Mesenchymal stem cell (in vitro differentiated cells and primary cell): ENCODE results near the gene ALDH4A1.

Experiments
- DNase-seq: peaks from one replicate; pipeline ENCODE4 v3.0.0-alpha.2; 2013
- H2AFZ ChIP-seq: one replicate; pipeline ENCODE4 v1.6.1; 2013; ENCODE audit warnings: low read depth, mild to moderate bottlenecking, control low read depth, inconsistent platforms, low read length, moderate library complexity
- H2AK5ac ChIP-seq: 2 replicates; pipeline ENCODE4 v1.6.1; 2013; ENCODE audit warnings: low read length, moderate library complexity, mild to moderate bottlenecking, inconsistent platforms; ENCODE audit not compliant: severe bottlenecking
- H2BK120ac ChIP-seq: one replicate; pipeline ENCODE4 v1.6.1; 2013; ENCODE audit warnings: low read depth, mild to moderate bottlenecking, inconsistent platforms, low read length, moderate library complexity
- H2BK12ac ChIP-seq, 2 experiments: one replicate each; pipeline ENCODE4 v1.6.1; 2013; ENCODE audit warnings: inconsistent platforms in 2 of 2, low read length in 2 of 2, mild to moderate bottlenecking in 2 of 2, moderate library complexity in 2 of 2, control low read depth in 1 of 2
- H2BK15ac ChIP-seq: one replicate; pipeline ENCODE4 v1.6.1; 2013; ENCODE audit warnings: mild to moderate bottlenecking, low read depth, inconsistent platforms; ENCODE audit not compliant: poor library complexity, severe bottlenecking
- H2BK5ac ChIP-seq: 2 replicates; pipeline ENCODE4 v1.6.1; 2013; ENCODE audit warnings: low read depth, mild to moderate bottlenecking, low read length, control low read depth, inconsistent platforms; ENCODE audit not compliant: poor library complexity, severe bottlenecking
- H3K14ac ChIP-seq, 2 experiments: one replicate each; pipeline ENCODE4 v1.6.1; 2013; ENCODE audit warnings: inconsistent platforms in 2 of 2, low read length in 2 of 2, control low read depth in 1 of 2, mild to moderate bottlenecking in 1 of 2, moderate library complexity in 1 of 2
- H3K18ac ChIP-seq, 2 experiments: one replicate each; pipeline ENCODE4 v1.6.1; 2013; ENCODE audit warnings: inconsistent platforms in 2 of 2, low read length in 2 of 2, control low read depth in 1 of 2, low read depth in 1 of 2, mild to moderate bottlenecking in 1 of 2
- H3K23ac ChIP-seq, 2 experiments: one replicate each; pipeline ENCODE4 v1.6.1; 2013; ENCODE audit warnings: inconsistent platforms in 2 of 2, low read length in 2 of 2, mild to moderate bottlenecking in 2 of 2, moderate library complexity in 2 of 2, control low read depth in 1 of 2
- H3K27ac ChIP-seq: 2 replicates; pipeline ENCODE4 v1.5.1; 2013; ENCODE audit warnings: mild to moderate bottlenecking, moderate library complexity, low read length, control low read depth, inconsistent platforms; ENCODE audit not compliant: poor library complexity, severe bottlenecking
- H3K27me3 ChIP-seq, 2 experiments: 2 replicates each; pipeline versions ENCODE4 v1.6.1 to v1.7.0; 2013; ENCODE audit warnings: low read length in 2 of 2, mild to moderate bottlenecking in 2 of 2, moderate library complexity in 2 of 2, control low read depth in 1 of 2, inconsistent platforms in 1 of 2; ENCODE audit not compliant: control insufficient read depth in 1 of 2, insufficient read depth in 1 of 2
- H3K36me3 ChIP-seq, 2 experiments: 2 replicates each; pipeline versions ENCODE4 v1.6.1 to v1.7.0; 2013; ENCODE audit warnings: low read length in 2 of 2, control low read depth in 1 of 2, inconsistent platforms in 1 of 2, low read depth in 1 of 2, mild to moderate bottlenecking in 1 of 2; ENCODE audit not compliant: insufficient read depth in 2 of 2, control insufficient read depth in 1 of 2
- H3K4ac ChIP-seq, 2 experiments: one replicate each; pipeline ENCODE4 v1.6.1; 2013; ENCODE audit warnings: inconsistent platforms in 2 of 2, low read length in 2 of 2, mild to moderate bottlenecking in 2 of 2, moderate library complexity in 2 of 2, control low read depth in 1 of 2, low read depth in 1 of 2
- H3K4me1 ChIP-seq: 2 replicates; pipeline ENCODE4 v1.6.1; 2013; ENCODE audit warnings: low read depth, low read length, control low read depth; ENCODE audit not compliant: control insufficient read depth, insufficient read depth
- H3K4me2 ChIP-seq: 2 replicates; pipeline ENCODE4 v1.6.1; 2013; ENCODE audit warnings: low read length, mild to moderate bottlenecking, inconsistent platforms; ENCODE audit not compliant: poor library complexity, severe bottlenecking
- H3K4me3 ChIP-seq, 2 experiments: 2 replicates each; pipeline versions ENCODE4 v1.5.1 to v1.7.0; 2013; ENCODE audit warnings: low read length in 2 of 2, mild to moderate bottlenecking in 2 of 2, control low read depth in 1 of 2, low read depth in 1 of 2; ENCODE audit not compliant: insufficient read depth in 1 of 2
- H3K79me1 ChIP-seq: replicated peaks from 2 replicates; pipeline ENCODE4 v1.6.1; 2013; ENCODE audit warnings: mild to moderate bottlenecking, control low read depth, low read length, inconsistent platforms; ENCODE audit not compliant: poor library complexity, severe bottlenecking
- H3K9ac ChIP-seq: 2 replicates; pipeline ENCODE4 v1.7.0; 2013; ENCODE audit warnings: mild to moderate bottlenecking, low read length, moderate library complexity
- H3K9me3 ChIP-seq: 2 replicates; pipeline ENCODE4 v1.7.0; 2013; ENCODE audit warnings: mild to moderate bottlenecking, low read length; ENCODE audit not compliant: control insufficient read depth
- H4K8ac ChIP-seq: one replicate; pipeline ENCODE4 v1.6.1; 2013; ENCODE audit warnings: inconsistent platforms, mild to moderate bottlenecking, low read length, moderate library complexity
- H4K91ac ChIP-seq: one replicate; pipeline ENCODE4 v1.6.1; 2013; ENCODE audit warnings: mild to moderate bottlenecking, low read length, inconsistent platforms
- WGBS: methylation state at CpG from one replicate; pipeline ENCODE4 v1.1.7; 2013; ENCODE audit warnings: mixed read lengths; 5-methylcytosine and 5-hydroxymethylcytosine counted together

ALDH4A1 gene

DNA sequence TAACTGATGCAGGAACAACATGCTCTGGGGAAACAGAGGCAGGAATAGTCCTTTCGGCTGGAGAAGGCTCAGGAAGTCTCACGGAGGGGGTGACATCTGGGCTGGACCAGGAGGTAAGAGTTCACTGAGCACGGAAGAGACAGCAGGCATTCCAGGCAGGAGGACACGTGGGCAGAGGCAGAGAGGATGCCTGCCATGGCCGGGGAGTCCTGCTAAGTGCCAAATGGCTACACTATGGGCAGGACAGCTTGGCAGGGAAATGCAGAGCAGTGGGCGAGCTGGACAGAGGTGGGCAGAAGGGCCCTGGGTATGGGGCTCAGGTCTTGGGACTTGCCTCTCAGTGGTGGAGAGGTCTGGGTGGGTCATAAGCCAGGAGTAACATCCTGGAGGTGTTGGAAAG lies 17.6 kb downstream of the ALDH4A1 start:
- no peaks in the 10 kb centered on the region for H3K27me3 ChIP-seq
- no peak overlapping the region for H2AFZ ChIP-seq
- H3K4ac ChIP-seq = no peak overlapping the region
- H4K91ac ChIP-seq = no peak overlapping the region
- H3K79me1 ChIP-seq = no peaks in the 10 kb centered on the region
- H3K4me1 ChIP-seq = peaks cover 12% of the 10 kb centered on the region
- no peak overlapping the region for H3K14ac ChIP-seq
- no peaks in the 10 kb centered on the region for H3K9me3 ChIP-seq
- H2AK5ac ChIP-seq = no peak overlapping the region
- no peak overlapping the region for H2BK15ac ChIP-seq
- no peak overlapping the region for H3K4me2 ChIP-seq
- no peak overlapping the region for H3K23ac ChIP-seq
- no peak overlapping the region for H3K9ac ChIP-seq
- DNase-seq = no peak
- WGBS = 84% methylated on average over 6 of the region's 6 CpGs
- H2BK120ac ChIP-seq = no peak overlapping the region
- H3K18ac ChIP-seq = no peak overlapping the region
- H4K8ac ChIP-seq = no peak overlapping the region
- H2BK5ac ChIP-seq = no peak overlapping the region
- H3K36me3 ChIP-seq = peaks cover 6 to 54% of the 10 kb centered on the region in 2 experiments
- no peak overlapping the region for H2BK12ac ChIP-seq
- H3K27ac ChIP-seq = no peak overlapping the region
- no peak overlapping the region for H3K4me3 ChIP-seq

DNA sequence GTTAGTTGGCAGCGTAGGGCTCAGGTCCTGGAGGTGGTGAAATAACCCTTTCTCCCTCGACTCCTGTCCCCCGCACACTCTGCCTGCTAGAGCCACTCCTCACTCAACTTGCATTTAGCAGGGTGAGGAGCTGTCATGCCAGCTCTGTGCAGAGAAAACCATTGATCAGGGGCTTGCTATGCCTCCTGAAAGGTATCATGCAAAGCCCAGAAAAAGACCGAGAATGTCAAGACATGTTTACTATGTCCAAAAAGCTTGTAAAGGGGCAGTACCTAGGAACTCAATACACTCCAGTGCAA lies 18.0 kb downstream of the ALDH4A1 start:
- no peak overlapping the region for H2BK12ac ChIP-seq
- H3K36me3 ChIP-seq = peaks cover 6 to 54% of the 10 kb centered on the region in 2 experiments
- H2BK120ac ChIP-seq = no peak overlapping the region
- no peak overlapping the region for H3K9ac ChIP-seq
- no peak overlapping the region for H2BK15ac ChIP-seq
- DNase-seq = no peak
- no peak overlapping the region for H3K4me3 ChIP-seq
- H4K8ac ChIP-seq = no peak overlapping the region
- H3K27me3 ChIP-seq = no peaks in the 10 kb centered on the region
- H3K4me2 ChIP-seq = no peak overlapping the region
- H2AK5ac ChIP-seq = no peak overlapping the region
- H3K9me3 ChIP-seq = no peaks in the 10 kb centered on the region
- H3K4me1 ChIP-seq = peaks cover 12% of the 10 kb centered on the region
- H3K18ac ChIP-seq = no peak overlapping the region
- no peak overlapping the region for H3K14ac ChIP-seq
- H3K23ac ChIP-seq = no peak overlapping the region
- WGBS = 69% methylated on average over 4 of the region's 4 CpGs
- no peak overlapping the region for H3K4ac ChIP-seq
- no peaks in the 10 kb centered on the region for H3K79me1 ChIP-seq
- no peak overlapping the region for H4K91ac ChIP-seq
- H3K27ac ChIP-seq = no peak overlapping the region
- no peak overlapping the region for H2BK5ac ChIP-seq
- H2AFZ ChIP-seq = no peak overlapping the region

DNA sequence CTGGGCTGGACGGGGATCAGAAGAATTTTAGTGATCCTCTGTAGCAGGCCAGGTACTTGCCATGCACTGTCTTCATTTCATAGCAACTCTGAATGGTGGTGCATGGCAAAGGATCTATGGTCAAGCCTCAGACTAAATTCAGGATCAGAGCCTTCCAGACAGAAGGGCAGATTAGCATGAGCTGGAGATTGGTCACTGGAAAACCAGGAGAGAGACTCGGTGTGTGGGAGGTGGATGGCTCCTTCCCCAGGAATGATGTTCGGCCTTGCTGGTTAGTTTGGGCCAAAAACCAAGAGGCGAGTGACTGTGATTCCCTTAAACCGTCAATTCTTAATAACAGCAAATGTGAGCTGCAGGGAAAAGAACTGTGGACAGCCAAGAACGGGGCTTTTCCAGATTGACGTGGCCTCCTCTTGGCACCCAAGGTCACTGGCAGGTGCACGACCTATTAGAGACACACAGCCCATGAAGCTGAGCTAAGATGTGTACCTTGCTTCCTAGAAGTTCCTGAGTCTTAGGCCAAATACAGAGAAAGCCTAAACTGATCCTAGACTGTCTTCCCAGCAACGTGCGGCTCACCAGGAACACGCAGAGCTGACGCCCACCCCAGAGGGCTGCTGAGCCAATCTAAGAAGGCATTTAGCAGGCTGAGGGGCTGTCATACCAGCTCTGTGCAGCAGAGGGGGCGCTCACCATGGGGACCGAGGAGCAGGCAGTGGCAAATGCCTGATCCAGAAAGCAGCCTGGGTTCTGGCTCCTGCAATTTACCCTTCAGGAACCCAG lies 18.5 kb downstream of the ALDH4A1 start:
- 61% methylated on average over 14 of the region's 14 CpGs for WGBS
- DNase-seq = peak; percentile 71
- Histone ChIP-seq H3K18ac (no peak overlapping the region), H3K4me1 (peaks cover 12% of the 10 kb centered on the region), H3K14ac (no peak overlapping the region), H3K23ac (no peak overlapping the region), H3K4me2 (no peak overlapping the region), H4K91ac (no peak overlapping the region), H2AFZ (no peak overlapping the region), H3K27me3 (no peaks in the 10 kb centered on the region), H2BK15ac (no peak overlapping the region), H3K4me3 (no peak overlapping the region), H4K8ac (no peak overlapping the region), H2AK5ac (no peak overlapping the region), H2BK120ac (no peak overlapping the region), H3K36me3 (peaks cover 6 to 54% of the 10 kb centered on the region in 2 experiments), H2BK5ac (no peak overlapping the region), H3K9me3 (no peaks in the 10 kb centered on the region), H3K79me1 (no peaks in the 10 kb centered on the region), H3K9ac (peak overlapping the region; percentile 39), H2BK12ac (no peak overlapping the region), H3K4ac (no peak overlapping the region), H3K27ac (no peak overlapping the region)

DNA sequence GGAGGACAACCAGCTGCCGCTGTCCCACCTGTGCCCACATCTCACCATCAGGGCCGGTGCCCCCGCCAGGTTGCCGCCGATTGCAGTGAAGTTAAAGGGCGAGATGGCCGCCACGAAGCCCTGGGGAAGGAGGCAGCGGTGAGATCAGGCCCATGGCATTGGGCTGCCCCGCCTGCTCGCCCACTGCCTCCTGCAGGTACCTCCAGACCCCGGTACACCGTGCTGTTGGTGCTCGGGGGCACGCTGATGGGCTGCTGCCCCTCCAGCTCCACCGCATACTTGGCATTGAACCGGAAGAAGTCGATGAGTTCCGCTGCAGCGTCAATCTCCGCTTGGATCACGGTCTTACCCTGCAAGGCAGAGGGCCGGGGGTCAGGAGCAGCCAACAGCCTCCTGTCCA lies 19.3 kb downstream of the ALDH4A1 start:
- no peak overlapping the region for H4K91ac ChIP-seq
- H3K36me3 ChIP-seq = peaks cover 6 to 46% of the 10 kb centered on the region in 2 experiments
- no peak overlapping the region for H3K4me3 ChIP-seq
- no peak overlapping the region for H3K9ac ChIP-seq
- no peak overlapping the region for H2AFZ ChIP-seq
- H3K18ac ChIP-seq = no peak overlapping the region
- no peak overlapping the region for H3K23ac ChIP-seq
- H3K4ac ChIP-seq = no peak overlapping the region
- H3K4me2 ChIP-seq = no peak overlapping the region
- H3K9me3 ChIP-seq = no peaks in the 10 kb centered on the region
- H2BK15ac ChIP-seq = no peak overlapping the region
- WGBS = 93% methylated on average over 23 of the region's 23 CpGs
- no peak overlapping the region for H2BK5ac ChIP-seq
- H3K4me1 ChIP-seq = peaks cover 12% of the 10 kb centered on the region
- H2BK12ac ChIP-seq = no peak overlapping the region
- no peaks in the 10 kb centered on the region for H3K79me1 ChIP-seq
- no peak overlapping the region for H3K14ac ChIP-seq
- no peaks in the 10 kb centered on the region for H3K27me3 ChIP-seq
- H3K27ac ChIP-seq = no peak overlapping the region
- DNase-seq = no peak
- H2AK5ac ChIP-seq = no peak overlapping the region
- H4K8ac ChIP-seq = no peak overlapping the region
- no peak overlapping the region for H2BK120ac ChIP-seq
